ENCODE data around the gene RAP1GAP2.

GRCh38 chr17:2874189-2874686, 78.0 kb downstream of the RAP1GAP2 start:
- no peak for TF ChIP-seq RELA (CRISPR knock-in tag; IDR thresholded peaks at IDR 0.05; ENCODE audit: borderline replicate concordance)
- TF ChIP-seq, protein P1, sequence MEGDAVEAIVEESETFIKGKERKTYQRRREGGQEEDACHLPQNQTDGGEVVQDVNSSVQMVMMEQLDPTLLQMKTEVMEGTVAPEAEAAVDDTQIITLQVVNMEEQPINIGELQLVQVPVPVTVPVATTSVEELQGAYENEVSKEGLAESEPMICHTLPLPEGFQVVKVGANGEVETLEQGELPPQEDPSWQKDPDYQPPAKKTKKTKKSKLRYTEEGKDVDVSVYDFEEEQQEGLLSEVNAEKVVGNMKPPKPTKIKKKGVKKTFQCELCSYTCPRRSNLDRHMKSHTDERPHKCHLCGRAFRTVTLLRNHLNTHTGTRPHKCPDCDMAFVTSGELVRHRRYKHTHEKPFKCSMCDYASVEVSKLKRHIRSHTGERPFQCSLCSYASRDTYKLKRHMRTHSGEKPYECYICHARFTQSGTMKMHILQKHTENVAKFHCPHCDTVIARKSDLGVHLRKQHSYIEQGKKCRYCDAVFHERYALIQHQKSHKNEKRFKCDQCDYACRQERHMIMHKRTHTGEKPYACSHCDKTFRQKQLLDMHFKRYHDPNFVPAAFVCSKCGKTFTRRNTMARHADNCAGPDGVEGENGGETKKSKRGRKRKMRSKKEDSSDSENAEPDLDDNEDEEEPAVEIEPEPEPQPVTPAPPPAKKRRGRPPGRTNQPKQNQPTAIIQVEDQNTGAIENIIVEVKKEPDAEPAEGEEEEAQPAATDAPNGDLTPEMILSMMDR (IDR thresholded peaks at IDR 0.05): no peak
- TF ChIP-seq MAX (CRISPR knock-in tag; IDR thresholded peaks at IDR 0.05): no peak
- no peak for TF ChIP-seq ESRRA (CRISPR knock-in tag; IDR thresholded peaks at IDR 0.05; ENCODE audit: borderline replicate concordance)
- TF ChIP-seq NFYB (CRISPR knock-in tag; conservative IDR thresholded peaks at IDR 0.05; ENCODE audit: low read depth): no peak
- no peak for TF ChIP-seq NR3C1 (CRISPR knock-in tag; conservative IDR thresholded peaks at IDR 0.05; ENCODE audit: low read depth)
